Tibial nerve (tissue), 4 donors: ENCODE data around the gene ELANE. TPM values are rescaled to one million over a fixed set of nuclear protein-coding genes. Genes with fewer than 3 reads are reported as not detected.
A peak's percentile ranks its signal among the peaks of the same experiment; 100 is the strongest.
"Not testable (repeated sequence)": the region's sequence is repeated elsewhere in the genome, so short reads cannot be mapped to it uniquely, and the experiment has no call there.

Experiments used
- DNase-seq, 2 donors: peaks; one replicate each; pipeline ENCODE4 v3.0.0-alpha.2; 2019; ENCODE audit warnings: low spot score in 2 of 2
- H3K27ac ChIP-seq, 4 donors: fragments of 200-600 bp; sonication (generic) in 3 of 4; one replicate each; pipeline ENCODE4 v1.5.1; 2017 to 2019; ENCODE audit warnings: mild to moderate bottlenecking in 1 of 4
- H3K27me3 ChIP-seq, 2 donors: fragments of 200-600 bp; sonication (generic) in 1 of 2; one replicate each; pipeline versions ENCODE4 v1.5.1 to v1.6.0; 2017 to 2019
- H3K36me3 ChIP-seq, 3 donors: fragments of 200-600 bp; sonication (generic); one replicate each; pipeline ENCODE4 v1.5.1; 2018 to 2019
- H3K4me1 ChIP-seq, 4 donors: fragments of 200-600 bp; sonication (generic) in 3 of 4; one replicate each; pipeline ENCODE4 v1.5.1; 2017 to 2019
- H3K4me3 ChIP-seq, 4 donors: fragments of 200-600 bp; sonication (generic) in 3 of 4; one replicate each; pipeline ENCODE4 v1.5.1; 2017 to 2019; ENCODE audit warnings: mild to moderate bottlenecking in 1 of 4, moderate library complexity in 1 of 4
- H3K9me3 ChIP-seq, 4 donors: fragments of 200-600 bp; sonication (generic) in 3 of 4; one replicate each; pipeline ENCODE4 v1.5.1; 2017 to 2019
- EP300 ChIP-seq, 2 donors: sonication (generic); formaldehyde crosslinking; IDR thresholded peaks; one replicate each; pipeline ENCODE4 v1.6.1; 2017; ENCODE audit warnings: antibody characterized with exemption in 2 of 2, mild to moderate bottlenecking in 1 of 2
- POLR2A ChIP-seq, 2 donors: fragments of 450-650 bp; IDR thresholded peaks; one replicate each; pipeline ENCODE4 v1.6.1; 2017; ENCODE audit warnings: antibody characterized with exemption in 2 of 2, mild to moderate bottlenecking in 2 of 2, moderate library complexity in 2 of 2
- WGBS, 2 donors: methylation state at CpG; one replicate each; pipeline ENCODE4 v1.1.5; 2018; 5-methylcytosine and 5-hydroxymethylcytosine counted together
- total RNA-seq, 4 donors: library from RNA; depleted of rRNA; stranded (reverse); fragments of >200 nt; gene quantifications; one replicate each; pipeline ENCODE4 v1.1.0, GENCODE V29; 2016
- TF ChIP-seq, protein P1 (sequence below), 5 experiments: fragments of 200-600 bp in 3 of 5; fragments of 450-650 bp in 2 of 5; sonication (generic) in 3 of 5; IDR thresholded peaks; one replicate each; pipeline ENCODE4 v1.5.1; 2016 to 2019; ENCODE audit warnings: antibody characterized with exemption in 5 of 5, mild to moderate bottlenecking in 3 of 5, moderate library complexity in 2 of 5

ELANE gene
- total RNA-seq, 4 donors from 2014 or later, result 0.66 to 12.6 (median 4.2) TPM

DNA sequence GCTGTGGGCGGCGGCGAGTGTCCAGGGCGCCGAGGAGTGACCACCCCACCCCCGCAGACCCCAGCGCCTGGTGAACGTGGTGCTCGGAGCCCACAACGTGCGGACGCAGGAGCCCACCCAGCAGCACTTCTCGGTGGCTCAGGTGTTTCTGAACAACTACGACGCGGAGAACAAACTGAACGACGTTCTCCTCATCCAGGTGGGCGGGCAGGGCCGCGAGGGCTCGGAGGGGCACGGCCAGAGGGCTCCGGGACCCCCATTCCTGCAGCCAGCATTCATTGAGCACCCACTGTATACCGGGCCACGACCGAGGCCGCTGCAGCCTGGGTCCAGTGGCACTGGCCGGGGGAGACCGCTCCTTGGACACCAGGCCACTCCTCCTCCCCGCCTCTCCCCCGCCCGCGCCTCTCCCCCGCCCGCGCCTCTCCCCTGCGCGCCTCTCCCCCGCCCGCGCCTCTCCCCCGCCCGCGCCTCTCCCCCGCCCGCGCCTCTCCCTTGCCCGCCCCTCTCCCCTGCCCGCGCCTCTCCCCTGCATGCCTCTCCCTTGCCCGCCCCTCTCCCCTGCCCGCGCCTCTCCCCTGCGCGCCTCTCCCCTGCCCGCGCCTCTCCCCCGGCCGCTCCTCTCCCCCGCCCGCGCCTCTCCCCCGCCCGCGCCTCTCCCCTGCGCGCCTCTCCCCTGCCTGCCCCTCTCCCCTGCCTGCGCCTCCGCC lies 8.1 kb upstream of the ELANE start:
- 23 to 33% methylated on average over 30 to 32 of the region's 70 CpGs for WGBS, 2 donors
- DNase-seq, result no peak
- H3K4me1 ChIP-seq, result peaks cover 0 to 27% (median 9%) of the 10 kb centered on the region in 4 donors
- peaks cover 4 to 78% of the 10 kb centered on the region in 2 donors for H3K27me3 ChIP-seq
- TF ChIP-seq EP300 (IDR thresholded peaks at IDR 0.05), result no peak
- TF ChIP-seq, protein P1, sequence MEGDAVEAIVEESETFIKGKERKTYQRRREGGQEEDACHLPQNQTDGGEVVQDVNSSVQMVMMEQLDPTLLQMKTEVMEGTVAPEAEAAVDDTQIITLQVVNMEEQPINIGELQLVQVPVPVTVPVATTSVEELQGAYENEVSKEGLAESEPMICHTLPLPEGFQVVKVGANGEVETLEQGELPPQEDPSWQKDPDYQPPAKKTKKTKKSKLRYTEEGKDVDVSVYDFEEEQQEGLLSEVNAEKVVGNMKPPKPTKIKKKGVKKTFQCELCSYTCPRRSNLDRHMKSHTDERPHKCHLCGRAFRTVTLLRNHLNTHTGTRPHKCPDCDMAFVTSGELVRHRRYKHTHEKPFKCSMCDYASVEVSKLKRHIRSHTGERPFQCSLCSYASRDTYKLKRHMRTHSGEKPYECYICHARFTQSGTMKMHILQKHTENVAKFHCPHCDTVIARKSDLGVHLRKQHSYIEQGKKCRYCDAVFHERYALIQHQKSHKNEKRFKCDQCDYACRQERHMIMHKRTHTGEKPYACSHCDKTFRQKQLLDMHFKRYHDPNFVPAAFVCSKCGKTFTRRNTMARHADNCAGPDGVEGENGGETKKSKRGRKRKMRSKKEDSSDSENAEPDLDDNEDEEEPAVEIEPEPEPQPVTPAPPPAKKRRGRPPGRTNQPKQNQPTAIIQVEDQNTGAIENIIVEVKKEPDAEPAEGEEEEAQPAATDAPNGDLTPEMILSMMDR (IDR thresholded peaks at IDR 0.05), result no peak
- no peak for TF ChIP-seq POLR2A (IDR thresholded peaks at IDR 0.05)
- H3K4me3 ChIP-seq, result peak overlapping the region in 1 of 4 donors; percentile 31
- no peaks in the 10 kb centered on the region for H3K36me3 ChIP-seq
- no peak overlapping the region for H3K27ac ChIP-seq
- H3K9me3 ChIP-seq, result no peaks in the 10 kb centered on the region

DNA sequence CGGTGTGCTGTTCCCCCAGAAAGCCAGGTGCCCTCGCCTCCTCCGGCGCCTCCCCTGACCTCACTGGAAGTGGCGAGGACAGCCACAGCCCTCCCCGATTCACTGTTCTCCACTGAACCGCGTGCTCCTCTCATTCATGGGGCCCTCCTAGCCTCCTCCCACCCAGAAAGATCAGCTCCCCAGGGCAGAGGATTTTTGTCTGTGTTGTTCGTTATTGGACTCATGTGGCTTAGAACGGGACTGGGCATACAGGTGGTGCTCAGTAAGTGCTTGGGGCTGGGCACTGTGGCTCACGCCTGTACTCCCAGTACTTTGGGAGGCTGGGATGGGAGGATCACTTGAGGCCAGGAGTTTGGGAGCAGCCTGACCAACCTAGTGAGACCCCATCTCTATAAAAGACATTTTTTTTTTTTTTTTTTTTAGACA lies 7.5 kb upstream of the ELANE start:
- WGBS, 2 donors, result 39 to 62% methylated on average over 11 of the region's 11 CpGs
- Histone ChIP-seq H3K27me3 (peaks cover 4 to 79% of the 10 kb centered on the region in 2 donors), H3K36me3 (no peaks in the 10 kb centered on the region), H3K4me1 (peaks cover 0 to 27% (median 9%) of the 10 kb centered on the region in 4 donors), H3K9me3 (no peaks in the 10 kb centered on the region), H3K4me3 (no peak overlapping the region), H3K27ac (no peak overlapping the region)
- no peak for DNase-seq
- TF ChIP-seq POLR2A (IDR thresholded peaks at IDR 0.05), result no peak
- TF ChIP-seq, protein P1 (IDR thresholded peaks at IDR 0.05), result no peak
- TF ChIP-seq EP300 (IDR thresholded peaks at IDR 0.05), result no peak

DNA sequence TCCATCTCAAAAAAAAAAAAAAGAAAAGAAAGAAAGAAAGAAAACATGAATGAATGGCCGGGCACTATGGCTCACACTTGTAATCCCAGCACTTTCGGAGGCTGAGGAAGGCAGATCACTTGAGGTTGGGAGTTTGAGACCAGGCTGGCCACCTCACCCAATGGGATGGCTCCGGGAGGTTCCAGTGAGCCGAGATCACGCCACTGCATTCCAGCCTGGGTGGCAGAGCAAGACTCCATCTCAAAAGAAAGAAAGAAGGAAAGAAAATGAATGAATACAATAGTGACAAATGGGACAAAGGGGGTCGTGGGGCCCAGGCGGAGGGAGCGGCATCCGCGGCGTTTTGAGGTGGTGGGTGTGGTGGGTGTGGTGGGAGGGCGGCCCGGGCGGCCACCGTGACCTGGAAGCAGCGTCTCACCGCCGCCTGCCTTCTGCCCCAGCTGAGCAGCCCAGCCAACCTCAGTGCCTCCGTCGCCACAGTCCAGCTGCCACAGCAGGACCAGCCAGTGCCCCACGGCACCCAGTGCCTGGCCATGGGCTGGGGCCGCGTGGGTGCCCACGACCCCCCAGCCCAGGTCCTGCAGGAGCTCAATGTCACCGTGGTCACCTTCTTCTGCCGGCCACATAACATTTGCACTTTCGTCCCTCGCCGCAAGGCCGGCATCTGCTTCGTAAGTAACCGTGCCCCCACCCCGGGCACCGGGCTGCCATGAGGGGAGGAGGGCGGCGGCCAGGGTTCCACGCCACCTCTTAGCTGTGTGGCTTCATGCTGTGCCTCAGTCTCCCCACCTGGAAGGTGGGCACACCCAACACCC lies 6.2 kb upstream of the ELANE start:
- DNase-seq, result no peak

DNA sequence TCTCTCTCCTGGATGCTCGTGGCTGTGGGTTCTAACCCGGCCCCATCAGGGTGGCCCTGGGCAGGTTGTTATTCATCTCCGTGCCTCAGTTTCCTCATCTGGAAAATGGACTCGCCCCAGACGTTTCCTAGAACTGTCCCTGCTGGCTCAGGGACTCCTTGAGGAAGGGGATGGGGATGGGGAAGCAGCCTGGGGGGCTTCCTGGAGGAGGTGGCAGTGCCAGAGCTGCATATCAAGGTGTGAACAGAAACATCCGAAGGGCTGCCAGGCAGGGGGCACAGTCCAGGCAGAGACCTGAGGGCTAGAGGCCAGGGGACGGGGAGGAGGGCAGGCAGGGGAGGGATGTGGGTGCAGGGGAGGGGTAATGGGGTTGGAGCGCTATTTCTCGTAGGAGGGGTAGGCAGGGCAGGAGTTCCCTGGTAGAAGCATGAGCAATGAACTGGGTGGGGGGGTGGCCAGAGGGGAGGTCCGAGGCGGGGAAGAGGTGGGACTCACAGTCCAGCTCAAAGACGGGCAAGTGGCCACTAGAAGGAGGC lies 3.6 kb upstream of the ELANE start:
- Histone ChIP-seq H3K27me3 (peaks cover 4 to 79% of the 10 kb centered on the region in 2 donors), H3K4me3 (no peak overlapping the region), H3K27ac (peak overlapping the region in 3 of 4 donors; percentile 2 to 50 (median 12)), H3K4me1 (peaks cover 0 to 53% (median 8%) of the 10 kb centered on the region in 4 donors), H3K9me3 (no peaks in the 10 kb centered on the region), H3K36me3 (no peaks in the 10 kb centered on the region)
- no peak for DNase-seq
- TF ChIP-seq POLR2A (IDR thresholded peaks at IDR 0.05), result no peak
- no peak for TF ChIP-seq EP300 (IDR thresholded peaks at IDR 0.05)
- TF ChIP-seq, protein P1 (IDR thresholded peaks at IDR 0.05), result no peak
- 39 to 46% methylated on average over 12 of the region's 12 CpGs for WGBS, 2 donors

More for the DNA sequence above, 6.2 kb upstream of the ELANE start:
- Histone ChIP-seq H3K27ac (no peak overlapping the region), H3K36me3 (no peaks in the 10 kb centered on the region), H3K4me3 (no peak overlapping the region), H3K9me3 (no peaks in the 10 kb centered on the region), H3K4me1 (peaks cover 0 to 38% (median 10%) of the 10 kb centered on the region in 4 donors), H3K27me3 (peaks cover 4 to 70% of the 10 kb centered on the region in 2 donors)
- 63 to 69% methylated on average over 30 to 37 of the region's 37 CpGs for WGBS, 2 donors
- no peak for TF ChIP-seq EP300 (IDR thresholded peaks at IDR 0.05)
- no peak for TF ChIP-seq POLR2A (IDR thresholded peaks at IDR 0.05)
- TF ChIP-seq, protein P1 (IDR thresholded peaks at IDR 0.05), result no peak

DNA sequence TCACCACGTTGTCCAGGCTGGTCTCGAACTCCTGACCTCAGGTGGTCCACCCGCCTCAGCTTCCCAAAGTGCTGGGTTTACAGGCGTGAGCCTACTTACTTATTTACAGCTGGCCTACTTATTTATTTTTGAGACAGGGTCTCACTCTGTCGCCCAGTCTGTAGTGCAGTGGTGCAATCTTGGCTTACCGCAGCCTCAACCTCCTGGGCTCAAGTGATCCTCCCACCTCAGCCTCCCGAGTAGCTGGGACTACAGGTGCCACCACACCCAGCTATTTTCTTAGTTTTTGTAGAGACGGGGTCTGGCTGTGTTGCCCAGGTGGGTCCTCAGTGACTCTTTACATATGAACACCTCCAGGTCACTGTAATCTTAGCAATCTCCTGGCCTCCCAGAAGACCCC lies 2.9 kb upstream of the ELANE start:
- not testable (repeated sequence) for H3K27ac ChIP-seq, H3K36me3 ChIP-seq, H3K9me3 ChIP-seq, DNase-seq, H3K4me3 ChIP-seq
- Histone ChIP-seq H3K4me1 (peaks cover 0 to 47% (median 3%) of the 10 kb centered on the region in 4 donors), H3K27me3 (peaks cover 0 to 78% of the 10 kb centered on the region in 2 donors)
- 76 to 77% methylated on average over 8 of the region's 8 CpGs for WGBS, 2 donors
